Fibroblast of skin of left quadriceps (primary cell): ENCODE measurements around the gene NAA11.

ENCODE experiments used
- DNase-seq, 2 experiments: peaks; one replicate each; pipeline ENCODE4 v3.0.0-alpha.2; 2013; ENCODE audit warnings: low read depth in 2 of 2

NAA11 gene

GRCh38 chr4:79325864-79326328, at the start of gene NAA11:
Gene NAA11, minus strand, starts transcription at chr4:79326061. Its CDS starts 184 bp downstream, at chr4:79325877.
- DNase-seq, result no peak

- no peak for DNase-seq
Measured at GRCh38 chr4:79370026-79370425, 44.2 kb upstream of the NAA11 start.

DNA sequence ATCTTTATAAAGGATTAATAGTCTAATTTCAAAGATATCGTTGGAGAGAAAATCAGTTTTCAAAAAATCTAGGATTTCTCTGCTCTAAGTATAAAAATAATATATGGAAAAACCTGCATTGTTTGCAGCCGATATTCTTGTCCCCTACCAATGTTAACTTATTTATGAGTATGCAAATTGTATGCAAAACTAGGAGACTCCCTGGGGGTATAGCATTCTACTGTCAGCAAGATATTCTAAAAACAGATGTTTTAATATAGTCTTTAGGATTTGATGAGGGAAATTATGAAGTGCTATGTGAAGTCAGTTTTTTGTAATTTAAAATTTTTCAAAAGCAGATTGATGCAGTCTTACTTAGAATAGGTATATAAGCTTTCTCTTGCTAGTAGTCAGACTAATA, 41.2 kb upstream of the NAA11 start:
- DNase-seq, result no peak

DNA sequence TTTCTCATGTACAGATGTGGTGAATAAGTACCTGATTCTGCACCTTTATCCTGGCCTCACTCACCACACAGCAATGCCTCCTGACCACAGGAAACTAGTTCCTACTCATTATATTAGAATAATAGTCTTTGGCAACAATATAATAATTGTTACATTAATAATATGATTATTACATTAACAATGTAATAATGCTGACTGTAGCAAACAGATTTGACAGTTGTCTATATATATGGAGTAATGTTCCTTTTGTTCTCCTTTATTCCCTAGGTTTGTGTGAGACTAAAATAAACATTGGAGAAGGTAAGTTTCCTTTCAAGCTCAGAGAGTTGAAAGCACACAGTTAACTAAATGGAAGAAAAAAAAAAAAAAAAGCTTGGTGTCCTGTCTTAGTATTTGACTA, 40.6 kb upstream of the NAA11 start:
- no peak for DNase-seq

DNA sequence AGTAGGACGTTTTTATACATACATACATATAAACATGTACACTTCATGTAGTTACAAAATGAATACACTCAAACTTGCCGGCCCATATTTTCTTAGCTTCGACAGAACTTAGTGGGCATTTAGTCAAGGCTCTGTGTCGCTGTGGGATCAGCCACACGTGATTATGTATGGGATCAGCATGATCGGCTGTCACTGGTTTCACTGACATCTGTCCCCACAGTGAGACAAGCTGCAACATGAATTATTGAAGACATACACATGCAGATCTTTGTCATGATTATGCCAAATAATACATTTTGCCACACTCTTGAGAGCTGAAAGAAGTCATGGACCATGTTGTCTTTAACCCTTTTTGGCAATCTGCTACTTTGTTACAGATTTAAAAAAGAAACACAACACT, 38.2 kb upstream of the NAA11 start:
- DNase-seq, result no peak

GRCh38 chr4:79362626-79363025, 36.8 kb upstream of the NAA11 start:
- no peak for DNase-seq

DNA sequence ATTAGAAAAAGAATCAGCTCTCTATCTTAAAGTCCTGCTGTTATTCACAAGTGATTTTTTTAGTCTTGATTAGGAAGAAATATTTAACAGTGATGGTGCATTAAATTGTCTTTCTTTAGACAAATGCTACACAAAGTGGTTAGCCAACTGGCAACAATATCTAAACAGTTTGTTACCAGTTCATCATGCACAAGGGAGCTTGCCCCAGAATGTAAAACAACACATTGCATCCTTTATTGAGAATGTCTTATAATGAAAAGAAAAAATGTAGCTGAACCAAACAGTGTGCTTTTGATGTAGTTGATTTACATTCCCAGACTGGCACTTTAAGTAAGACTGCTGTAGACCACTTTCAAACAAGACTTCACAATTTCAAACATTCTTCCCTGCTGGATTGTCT, 34.1 kb upstream of the NAA11 start:
- no peak for DNase-seq

DNA sequence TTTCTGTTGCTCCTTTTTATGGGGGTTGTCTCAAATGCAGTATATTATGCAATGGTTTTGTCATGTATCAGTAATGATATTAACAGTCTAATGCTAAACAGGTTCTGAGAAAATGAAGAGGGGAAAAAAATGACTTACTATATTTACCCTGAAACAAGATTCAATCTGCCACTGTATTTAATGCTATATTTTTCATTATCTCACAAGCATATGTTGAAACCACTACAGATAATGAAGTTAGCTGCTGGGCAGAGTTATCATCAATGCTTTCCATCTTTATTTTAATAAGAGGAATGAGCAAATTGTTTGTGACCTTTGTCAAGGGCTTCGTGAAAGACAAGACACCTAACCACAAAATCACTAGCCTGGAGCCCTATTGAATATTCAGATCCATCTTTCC, 32.6 kb upstream of the NAA11 start:
- DNase-seq, result no peak

- no peak for DNase-seq
Measured at GRCh38 chr4:79357365-79357764, 31.5 kb upstream of the NAA11 start.

- DNase-seq, result no peak
Measured at GRCh38 chr4:79353075-79353474, 27.2 kb upstream of the NAA11 start.

DNA sequence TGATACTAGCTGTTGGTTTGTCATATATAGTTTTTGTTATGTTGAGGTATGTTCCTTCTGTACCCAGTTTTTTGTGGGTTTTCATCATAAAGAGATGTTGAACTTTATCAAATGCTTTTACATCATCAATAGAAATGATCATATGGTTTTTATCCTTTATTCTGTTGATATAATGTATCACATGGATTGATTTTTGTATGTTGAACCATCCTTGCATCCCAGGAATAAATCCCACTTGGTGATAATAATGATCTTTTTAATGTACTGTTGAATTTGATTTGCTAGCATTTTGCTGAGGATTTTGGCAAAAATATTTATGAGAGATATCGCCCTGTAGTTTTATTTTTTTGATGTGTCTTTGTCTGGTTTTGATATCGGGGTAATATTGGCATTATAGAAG, 22.5 kb upstream of the NAA11 start:
- no peak for DNase-seq

DNA sequence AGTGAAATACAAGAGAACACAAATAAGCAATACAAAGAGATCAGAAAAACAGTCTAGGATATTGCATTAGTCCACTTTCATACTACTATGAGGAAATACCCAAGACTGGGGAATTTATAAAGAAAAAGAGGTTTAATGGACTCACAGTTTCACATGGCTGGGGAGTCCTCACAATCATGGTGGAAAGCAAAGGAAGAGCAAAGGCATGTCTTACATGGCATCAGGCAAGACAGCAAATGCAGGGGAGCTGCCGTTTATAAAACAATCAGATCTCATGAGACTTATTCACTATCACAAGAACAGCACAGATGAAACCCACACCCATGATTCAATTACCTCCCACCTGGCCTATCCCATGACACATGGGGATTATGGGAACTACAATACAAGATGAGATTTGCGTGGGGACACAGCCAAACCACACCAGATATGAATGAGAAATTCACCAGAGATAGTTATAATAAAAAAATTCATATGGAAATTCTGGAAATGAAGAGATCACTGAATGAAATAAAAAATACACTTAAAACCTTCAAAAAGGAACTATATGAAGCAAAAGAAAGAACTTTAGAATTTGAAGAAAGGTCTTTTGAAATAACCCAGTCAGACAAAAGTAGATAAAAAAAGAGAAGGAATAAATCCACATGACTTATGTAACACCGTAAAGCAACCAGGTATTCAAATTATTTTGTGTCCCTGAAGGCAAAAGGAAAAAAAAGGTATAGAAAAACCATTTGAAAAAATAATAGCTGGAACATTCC, 16.2 kb upstream of the NAA11 start:
- no peak for DNase-seq

- DNase-seq, result no peak
Measured at GRCh38 chr4:79340568-79340967, 14.7 kb upstream of the NAA11 start.

- no peak for DNase-seq
Measured at GRCh38 chr4:79338148-79338547, 12.3 kb upstream of the NAA11 start.

GRCh38 chr4:79334783-79335182, 8.9 kb upstream of the NAA11 start:
- no peak for DNase-seq

DNA sequence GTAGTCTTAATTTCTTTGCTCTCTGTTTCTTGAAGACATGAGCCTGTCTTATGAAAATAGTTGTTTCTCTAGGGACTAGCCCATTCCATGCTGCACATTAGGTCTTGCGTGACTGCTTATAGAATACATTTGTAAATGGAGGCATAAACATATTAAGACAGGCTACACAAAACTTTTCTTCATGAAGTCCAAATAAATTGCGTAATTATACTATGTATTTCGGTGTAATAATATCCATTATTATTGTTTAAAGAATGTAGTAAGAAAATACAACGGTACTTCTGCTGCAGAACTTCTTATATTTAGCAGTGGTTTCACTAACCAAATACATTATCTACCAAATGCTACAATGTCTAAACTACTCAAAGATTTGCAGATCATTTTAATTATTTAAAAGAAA, 8.5 kb upstream of the NAA11 start:
- DNase-seq, result no peak

- DNase-seq, result peak in 1 of 2 experiments; percentile 19
Measured at GRCh38 chr4:79331126-79331876, 5.4 kb upstream of the NAA11 start.

GRCh38 chr4:79330720-79331119, 4.9 kb upstream of the NAA11 start:
- no peak for DNase-seq

DNA sequence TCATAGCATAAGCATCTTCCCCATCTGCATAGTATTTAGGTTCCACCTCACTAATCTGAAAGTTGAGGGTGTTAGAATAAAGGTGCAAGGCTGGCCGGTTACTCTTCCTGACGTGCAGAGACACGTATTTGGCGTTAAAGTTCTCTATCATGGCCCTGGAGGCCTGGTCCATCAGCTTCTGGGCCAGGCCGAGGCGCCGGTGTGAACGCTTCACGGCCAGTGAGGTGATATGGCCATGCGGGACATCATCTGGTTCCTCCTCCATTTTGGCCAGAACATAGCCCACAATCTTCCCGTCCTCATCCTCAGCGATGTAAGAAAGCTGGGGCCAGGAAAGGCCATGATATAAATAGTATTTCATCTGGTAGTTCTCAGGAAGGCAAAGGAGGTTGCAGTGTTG, 425 bp downstream of the NAA11 start:
- DNase-seq, result no peak

DNA sequence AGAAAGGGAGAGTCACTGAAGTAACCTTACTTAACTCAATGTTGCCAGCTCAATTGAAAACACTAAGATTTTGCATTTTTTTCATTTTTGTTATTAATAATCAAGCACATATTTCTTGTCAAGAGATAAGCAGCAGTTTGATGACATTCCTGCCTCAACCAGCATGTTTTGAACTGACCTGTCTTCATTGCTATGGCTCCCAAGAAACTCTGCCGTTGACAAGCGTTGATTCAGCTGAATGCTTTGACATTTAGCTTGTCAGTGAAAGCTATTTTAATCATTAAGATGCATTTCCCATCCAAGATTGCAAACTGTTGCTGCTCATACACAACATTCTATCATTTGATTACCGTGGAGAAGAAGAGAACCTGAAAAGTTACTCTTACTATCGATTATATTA, 5.9 kb downstream of the NAA11 start:
- DNase-seq, result no peak

DNA sequence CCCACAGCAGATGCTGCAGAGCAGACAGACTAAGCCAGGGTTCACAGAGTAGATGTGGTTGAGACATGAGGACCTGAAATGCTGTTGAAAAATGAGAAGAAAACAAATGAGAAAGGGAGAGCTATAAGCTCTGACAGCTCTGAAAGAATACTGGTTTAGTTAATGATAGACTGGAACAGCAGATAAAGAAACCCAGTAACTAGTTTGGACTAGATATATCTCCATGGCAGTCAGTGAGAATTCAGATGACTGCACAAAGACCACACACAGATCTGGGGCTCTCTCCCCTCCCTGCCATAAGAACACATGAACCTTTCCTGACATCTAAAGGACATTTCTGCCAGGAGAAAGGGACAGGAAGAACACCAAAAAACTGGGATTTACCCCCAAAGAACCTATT, 8.2 kb downstream of the NAA11 start:
- no peak for DNase-seq

DNA sequence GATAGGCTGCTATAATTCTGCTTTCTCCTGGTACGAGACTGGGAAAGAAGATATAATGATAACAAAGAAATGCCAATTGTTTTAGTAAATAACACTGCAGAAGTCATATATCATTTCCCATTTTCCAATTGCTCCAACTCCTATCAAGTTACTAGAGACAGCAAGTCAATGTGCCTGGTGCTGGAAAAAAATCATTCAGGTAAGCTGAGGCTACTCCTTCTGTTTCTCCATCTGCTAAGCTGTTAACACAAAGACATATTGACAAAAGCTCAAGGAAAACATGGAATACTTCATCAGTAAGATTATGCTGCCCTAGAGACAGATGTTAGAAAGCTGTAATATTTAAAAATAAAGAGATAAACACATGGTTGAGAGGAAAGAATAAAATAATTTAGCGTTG, 10.0 kb downstream of the NAA11 start:
- no peak for DNase-seq

- DNase-seq, result no peak
Measured at GRCh38 chr4:79311279-79311678, 14.6 kb downstream of the NAA11 start.
